H1 (cell line): Measurements from ENCODE around the gene CLMP. TPM values are rescaled to one million over a fixed set of nuclear protein-coding genes. Genes with fewer than 3 reads are reported as not detected.

Experiments
- CTCF ChIA-PET: fragments of 300-600 bp; sonication (Branson Sonifier 250); formaldehyde crosslinking; loops from one replicate; lab custom pipeline; 2021; ENCODE audit not compliant: partially characterized antibody; lab: Charles Lee
- POLR2A ChIA-PET: fragments of 300-600 bp; sonication (Branson Sonifier 250); formaldehyde crosslinking; loops from one replicate; lab custom pipeline; 2021; ENCODE audit warnings: inconsistent platforms; ENCODE audit not compliant: partially characterized antibody; lab: Charles Lee
- DNase-seq, 2 experiments: peaks; one replicate each; pipeline versions ENCODE4 v3.0.0 to v3.0.0-alpha.2; 2010 to 2022; ENCODE audit warnings: low spot score in 2 of 2, low read depth in 1 of 2, mixed read lengths in 1 of 2
- FAIRE-seq: peaks from 2 replicates; lab custom pipeline; 2011; peaks lifted over from hg19 to GRCh38; lab: Jason Lieb, UNC
- H2AFZ ChIP-seq: 2 replicates; pipeline ENCODE4 v1.8.1; 2012; ENCODE audit warnings: low read length, inconsistent platforms
- H2AK5ac ChIP-seq: 2 replicates; pipeline ENCODE4 v1.6.1; 2013; ENCODE audit warnings: low read depth, low read length
- H2BK120ac ChIP-seq: replicated peaks from 2 replicates; pipeline ENCODE3; 2013; ENCODE audit warnings: low read depth, low read length, inconsistent platforms
- H2BK12ac ChIP-seq: 2 replicates; pipeline ENCODE4 v1.6.1; 2013; ENCODE audit warnings: low read depth, low read length
- H2BK15ac ChIP-seq: 2 replicates; pipeline ENCODE4 v1.6.1; 2013; ENCODE audit warnings: low read length
- H2BK20ac ChIP-seq: 2 replicates; pipeline ENCODE4 v1.6.1; 2013; ENCODE audit warnings: low read length
- H2BK5ac ChIP-seq: 2 replicates; pipeline ENCODE4 v1.6.1; 2013; ENCODE audit warnings: low read depth, low read length
- H3K14ac ChIP-seq: 2 replicates; pipeline ENCODE4 v1.6.1; 2013; ENCODE audit warnings: inconsistent platforms; ENCODE audit not compliant: insufficient read length
- H3K18ac ChIP-seq: 2 replicates; pipeline ENCODE4 v1.6.1; 2013; ENCODE audit warnings: low read length; ENCODE audit errors: extremely low read depth
- H3K23ac ChIP-seq: 2 replicates; pipeline ENCODE4 v1.6.1; 2013; ENCODE audit warnings: inconsistent platforms; ENCODE audit not compliant: insufficient read length
- H3K23me2 ChIP-seq: 2 replicates; pipeline ENCODE4 v1.6.1; 2013; ENCODE audit warnings: low read depth, low read length
- H3K27ac ChIP-seq: 2 replicates; pipeline ENCODE4 v1.6.1; 2011; ENCODE audit warnings: low read depth, low read length, inconsistent platforms
- H3K27me3 ChIP-seq, 4 experiments: replicated peaks in 1 of 4; 1 replicate in 1 of 4; 2 replicates in 3 of 4; pipeline versions ENCODE4 v1.6.1 to v1.8.1; 2011 to 2013; ENCODE audit warnings: low read length in 3 of 4, mild to moderate bottlenecking in 3 of 4, inconsistent platforms in 2 of 4, mixed read lengths in 2 of 4, moderate library complexity in 1 of 4; ENCODE audit not compliant: control insufficient read depth in 3 of 4, insufficient read depth in 3 of 4; ENCODE audit errors: extremely low read depth in 1 of 4
- H3K36me3 ChIP-seq, 4 experiments: 2 replicates each; pipeline versions ENCODE4 v1.6.1 to v1.8.1; 2011 to 2013; ENCODE audit warnings: mild to moderate bottlenecking in 4 of 4, low read length in 3 of 4, moderate library complexity in 2 of 4, control low read depth in 1 of 4, inconsistent platforms in 1 of 4; ENCODE audit not compliant: insufficient read depth in 4 of 4, control insufficient read depth in 2 of 4
- H3K4ac ChIP-seq: replicated peaks from 2 replicates; pipeline ENCODE3; 2013; ENCODE audit warnings: low read length, low read depth, mixed read lengths, inconsistent platforms; ENCODE audit not compliant: insufficient read length
- H3K4me1 ChIP-seq, 4 experiments: replicated peaks in 1 of 4; 1 replicate in 1 of 4; 2 replicates in 3 of 4; pipeline versions ENCODE4 v1.6.1 to v1.8.1; 2011 to 2013; ENCODE audit warnings: low read length in 3 of 4, inconsistent platforms in 2 of 4, mixed read lengths in 1 of 4; ENCODE audit not compliant: insufficient read depth in 4 of 4, control insufficient read depth in 3 of 4
- H3K4me2 ChIP-seq, 2 experiments: 2 replicates each; pipeline versions ENCODE4 v1.6.1 to v1.8.1; 2011 to 2013; ENCODE audit warnings: low read depth in 2 of 2, low read length in 2 of 2, control low read depth in 1 of 2, inconsistent platforms in 1 of 2, mild to moderate bottlenecking in 1 of 2; ENCODE audit not compliant: insufficient read depth in 1 of 2
- H3K4me3 ChIP-seq, 4 experiments: fragments of 200-600, 300-600 bp in 1 of 4; sonication (generic), shearing (Covaris generic), sonication (Bioruptor Twin) in 1 of 4; 2 replicates each; pipeline versions ENCODE4 v1.5.1 to v1.8.1; 2011 to 2016; ENCODE audit warnings: low read length in 4 of 4, low read depth in 3 of 4, control low read depth in 2 of 4, inconsistent platforms in 2 of 4, mild to moderate bottlenecking in 2 of 4, mixed read lengths in 1 of 4, moderate library complexity in 1 of 4; ENCODE audit not compliant: insufficient read depth in 2 of 4; ENCODE audit errors: extremely low read depth in 1 of 4
- H3K56ac ChIP-seq: replicated peaks from 2 replicates; pipeline ENCODE3; 2013; ENCODE audit warnings: low read depth, mild to moderate bottlenecking, mixed read lengths, low read length, inconsistent platforms; ENCODE audit not compliant: insufficient read length
- H3K79me1 ChIP-seq: 2 replicates; pipeline ENCODE4 v1.6.1; 2013; ENCODE audit warnings: low read depth, low read length, control low read depth
- H3K79me2 ChIP-seq, 2 experiments: 2 replicates each; pipeline versions ENCODE4 v1.6.1 to v1.8.1; 2012 to 2013; ENCODE audit warnings: low read length in 2 of 2, mild to moderate bottlenecking in 2 of 2, inconsistent platforms in 1 of 2; ENCODE audit not compliant: insufficient read depth in 2 of 2, control insufficient read depth in 1 of 2
- H3K9ac ChIP-seq, 4 experiments: replicated peaks in 1 of 4; 1 replicate in 1 of 4; 2 replicates in 3 of 4; pipeline versions ENCODE4 v1.6.1 to v1.8.1; 2011 to 2013; ENCODE audit warnings: low read depth in 3 of 4, low read length in 3 of 4, control low read depth in 2 of 4, mild to moderate bottlenecking in 2 of 4, moderate library complexity in 2 of 4, inconsistent platforms in 1 of 4; ENCODE audit errors: extremely low read depth in 1 of 4
- H3K9me3 ChIP-seq, 2 experiments: 2 replicates each; pipeline versions ENCODE4 v1.6.1 to v1.8.1; 2012 to 2013; ENCODE audit warnings: mild to moderate bottlenecking in 2 of 2, moderate library complexity in 2 of 2, control low read depth in 1 of 2, inconsistent platforms in 1 of 2, low read depth in 1 of 2, low read length in 1 of 2, mixed read lengths in 1 of 2; ENCODE audit not compliant: insufficient read depth in 2 of 2
- H4K20me1 ChIP-seq, 2 experiments: replicated peaks in 1 of 2; 2 replicates each; pipeline versions ENCODE3 to v1.8.1; 2011 to 2013; ENCODE audit warnings: inconsistent platforms in 2 of 2, low read length in 2 of 2, mild to moderate bottlenecking in 1 of 2; ENCODE audit not compliant: insufficient read depth in 2 of 2, control insufficient read depth in 1 of 2
- H4K5ac ChIP-seq: 2 replicates; pipeline ENCODE4 v1.6.1; 2013; ENCODE audit warnings: low read length, low read depth, mixed read lengths, inconsistent platforms; ENCODE audit not compliant: insufficient read length
- H4K8ac ChIP-seq: 2 replicates; pipeline ENCODE4 v1.8.0; 2013; ENCODE audit warnings: mild to moderate bottlenecking, moderate library complexity, low read length, inconsistent platforms; ENCODE audit not compliant: insufficient read depth; ENCODE audit errors: extremely low read depth
- H4K91ac ChIP-seq: replicated peaks from 2 replicates; pipeline ENCODE3; 2013; ENCODE audit warnings: low read length, mixed read lengths, inconsistent platforms; ENCODE audit not compliant: insufficient read length
- ASH2L ChIP-seq: fragments of 200-600, 300-600 bp; sonication (generic); IDR thresholded peaks from one replicate; pipeline ENCODE4 v1.7.1; 2017; ENCODE audit warnings: low read length
- ATF3 ChIP-seq: IDR thresholded peaks from 2 replicates; pipeline ENCODE4 v1.6.1; 2011; ENCODE audit warnings: low read depth, mild to moderate bottlenecking, low read length; ENCODE audit not compliant: insufficient read depth
- RAD21 ChIP-seq, 2 experiments: IDR thresholded peaks in 1 of 2; conservative IDR thresholded peaks in 1 of 2; 2 replicates each; pipeline ENCODE4 v1.6.1; 2011; ENCODE audit warnings: low read depth in 2 of 2, low read length in 2 of 2, improper control_type of control experiment in 1 of 2, inconsistent platforms in 1 of 2, mild to moderate bottlenecking in 1 of 2, moderate library complexity in 1 of 2
- whole genome bisulfite sequencing, 2 experiments: shearing (Covaris generic) in 1 of 2; methylation state at CpG; one replicate each; pipeline versions ENCODE4 v1.1.6 to v1.1.7; 2013 to 2015; ENCODE audit warnings: low lambda C conversion rate in 2 of 2, mixed read lengths in 2 of 2, inconsistent platforms in 1 of 2, low coverage in 1 of 2, missing lambda C conversion rate in 1 of 2; ENCODE audit not compliant: insufficient replicate concordance in 2 of 2, insufficient coverage in 1 of 2, insufficient read length in 1 of 2; ENCODE audit errors: extremely low coverage in 1 of 2, missing lambda C conversion rate in 1 of 2; 5-methylcytosine and 5-hydroxymethylcytosine counted together
- polyA plus RNA-seq, 7 experiments: library from polyadenylated mRNA; depleted of rRNA in 3 of 7; stranded (reverse) in 5 of 7; unstranded in 2 of 7; fragments of >200 nt in 5 of 7; fragments of 200-250 nt in 2 of 7; gene quantifications; 1 replicate in 5 of 7; 2 replicates in 1 of 7; 4 replicates in 1 of 7; pipeline versions ENCODE4 v1.2.1 to v1.2.3, GENCODE V29; 2011 to 2013; ENCODE audit warnings: missing spikeins in 2 of 7, mixed read lengths in 2 of 7
- total RNA-seq: library from RNA; stranded (reverse); fragmentation: NEBNext Ultra II Directional; extraction: Animal tissue kit (Norgen Biotek cat#: 25700); gene quantifications from 2 replicates; pipeline ENCODE4 v1.2.1, GENCODE V29; 2021

CLMP gene
- total and polyA plus RNA-seq, 2 of the 8 experiments (the other 6 are each of a cell fraction or from before 2014, with no cell fraction given), result 9.9 to 24.1 TPM

GRCh38 chr11:123235656-123236261 lies 40.7 kb upstream of the CLMP start:
- Histone ChIP-seq H3K27ac (no peak overlapping the region), H3K18ac (no peak overlapping the region), H3K4ac (no peak overlapping the region), H3K27me3 (no peaks in the 10 kb centered on the region), H3K23ac (no peak overlapping the region), H3K56ac (no peak overlapping the region), H3K79me1 (no peaks in the 10 kb centered on the region), H3K23me2 (no peaks in the 10 kb centered on the region; the same call in 1 of the 2 replicates), H3K4me3 (no peak overlapping the region), H2BK12ac (no peak overlapping the region), H2AK5ac (no peak overlapping the region), H2BK120ac (no peak overlapping the region), H4K5ac (no peak overlapping the region), H3K14ac (no peak overlapping the region), H4K20me1 (no peaks in the 10 kb centered on the region), H3K79me2 (no peaks in the 10 kb centered on the region), H2BK15ac (no peak overlapping the region), H2BK20ac (no peak overlapping the region), H2AFZ (no peak overlapping the region), H3K4me1 (no peaks in the 10 kb centered on the region), H3K36me3 (no peaks in the 10 kb centered on the region), H3K4me2 (no peak overlapping the region), H4K8ac (no peak overlapping the region), H4K91ac (no peak overlapping the region), H3K9me3 (no peaks in the 10 kb centered on the region), H2BK5ac (no peak overlapping the region), H3K9ac (no peak overlapping the region)
- ChIA-PET CTCF (interaction anchor here (0.7 to 9.8 kb wide), 27 partner anchors 9 to 172 kb away, joined by 3 to 92 read pairs (median 5); no protein-coding TSS in a partner anchor), POLR2A (interaction anchor here (1.2 to 1.6 kb wide), 3 partner anchors 24 to 43 kb away, joined by 3 read pairs; no protein-coding TSS in a partner anchor)
- DNase-seq (no peak), FAIRE-seq (no peak)
- TF ChIP-seq RAD21 (IDR thresholded peaks at IDR 0.05 in 1 of 2, conservative IDR thresholded peaks at IDR 0.05 in 1 of 2; ENCODE audit: low read depth in 2 of 2, low read length in 2 of 2) (0 out of 4 replicates have a peak, but pooled peaks have one; percentile 2 to 16), ATF3 (no peak), ASH2L (no peak)
- WGBS, 2 experiments, result 87% methylated on average over 12 of the region's 12 CpGs; no CpG with 5 or more reads in 1 of the 2 experiments
